GOT3 (cell line): ENCODE data around the gene TRMT61B.
A peak's percentile ranks its signal among the peaks of the same experiment; 100 is the strongest.

Experiments used
- DNase-seq: peaks from one replicate; lab custom pipeline; 2025; ENCODE audit warnings: mixed read lengths; lab: John Stamatoyannopoulos, UW

TRMT61B gene

GRCh38 chr2:28855977-28856376 is 14.1 kb downstream of the TRMT61B start:
- no peak for DNase-seq

DNA sequence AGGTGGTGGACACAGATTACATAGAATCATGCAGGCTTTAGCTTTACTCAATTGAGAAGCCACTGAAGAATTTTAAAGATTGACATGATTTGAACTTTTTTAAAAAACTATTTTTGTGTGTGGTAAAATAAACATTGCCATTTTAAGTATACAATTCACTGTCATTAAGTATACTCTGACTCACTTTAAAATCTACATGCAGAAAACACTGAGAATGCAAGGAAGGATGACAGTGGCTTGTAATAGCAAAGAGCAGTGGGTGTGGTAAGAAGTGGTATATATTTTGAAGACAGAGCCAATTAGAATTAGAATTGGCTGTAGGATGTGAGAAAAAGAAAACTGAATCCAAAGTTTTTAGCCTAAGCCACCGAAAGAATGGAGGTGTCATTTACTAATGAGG is 14.9 kb downstream of the TRMT61B start:
- DNase-seq = no peak

DNA sequence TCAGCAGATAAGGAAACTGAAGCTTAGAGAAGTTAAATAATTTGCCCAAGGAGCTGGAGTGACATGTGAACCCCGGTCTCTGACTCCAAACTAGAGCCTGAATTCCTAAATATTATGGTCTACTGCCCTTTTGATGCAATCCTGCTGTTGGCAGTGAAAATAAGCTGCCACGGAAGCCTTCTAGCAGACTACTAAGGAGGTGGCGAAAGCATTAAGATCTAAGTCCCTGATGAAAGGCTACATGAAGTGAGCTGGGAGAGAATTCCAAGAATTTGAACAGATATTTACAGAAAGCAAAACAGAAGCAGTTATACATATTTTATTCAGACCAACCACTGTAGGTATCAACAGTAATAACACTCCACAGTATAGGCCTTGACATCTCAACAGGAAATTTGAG is 28.1 kb downstream of the TRMT61B start:
- DNase-seq = no peak

DNA sequence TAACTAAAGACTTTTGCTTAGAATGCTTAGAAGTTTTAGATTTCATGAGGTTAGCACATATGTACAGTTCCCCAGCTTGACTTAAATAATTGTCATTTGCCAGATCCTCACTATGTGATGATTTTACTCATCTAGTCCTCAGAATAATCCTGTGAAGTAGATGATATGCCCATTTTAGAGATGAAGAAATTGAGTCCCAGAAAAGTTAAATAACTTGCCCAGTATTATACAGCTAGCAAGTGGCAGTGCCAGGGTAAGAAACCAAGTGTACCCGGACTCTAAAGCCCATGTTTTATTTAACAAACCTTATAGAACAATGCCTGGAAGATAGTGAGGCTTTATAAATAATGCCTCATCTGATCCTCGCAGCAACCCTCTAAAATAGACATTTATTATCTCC is 31.1 kb downstream of the TRMT61B start:
- DNase-seq = no peak

DNA sequence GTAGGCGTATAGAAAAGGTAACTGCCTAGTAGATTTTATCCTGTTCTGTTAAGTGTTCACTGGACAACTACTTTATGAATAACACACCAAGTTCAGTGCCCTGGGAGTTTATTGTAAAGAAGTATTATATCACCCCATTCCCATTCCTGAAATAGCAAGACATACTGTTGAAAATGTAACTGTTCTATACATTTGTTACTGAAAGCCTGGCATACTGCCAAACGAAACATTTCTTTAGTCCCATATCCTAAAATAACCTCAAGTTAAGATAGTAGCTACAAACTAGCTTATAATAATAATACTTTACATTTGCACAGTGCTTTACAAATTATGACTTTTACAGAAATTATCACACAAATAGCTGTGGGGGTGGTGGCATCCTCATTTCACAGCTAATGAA is 34.3 kb downstream of the TRMT61B start:
- no peak for DNase-seq

DNA sequence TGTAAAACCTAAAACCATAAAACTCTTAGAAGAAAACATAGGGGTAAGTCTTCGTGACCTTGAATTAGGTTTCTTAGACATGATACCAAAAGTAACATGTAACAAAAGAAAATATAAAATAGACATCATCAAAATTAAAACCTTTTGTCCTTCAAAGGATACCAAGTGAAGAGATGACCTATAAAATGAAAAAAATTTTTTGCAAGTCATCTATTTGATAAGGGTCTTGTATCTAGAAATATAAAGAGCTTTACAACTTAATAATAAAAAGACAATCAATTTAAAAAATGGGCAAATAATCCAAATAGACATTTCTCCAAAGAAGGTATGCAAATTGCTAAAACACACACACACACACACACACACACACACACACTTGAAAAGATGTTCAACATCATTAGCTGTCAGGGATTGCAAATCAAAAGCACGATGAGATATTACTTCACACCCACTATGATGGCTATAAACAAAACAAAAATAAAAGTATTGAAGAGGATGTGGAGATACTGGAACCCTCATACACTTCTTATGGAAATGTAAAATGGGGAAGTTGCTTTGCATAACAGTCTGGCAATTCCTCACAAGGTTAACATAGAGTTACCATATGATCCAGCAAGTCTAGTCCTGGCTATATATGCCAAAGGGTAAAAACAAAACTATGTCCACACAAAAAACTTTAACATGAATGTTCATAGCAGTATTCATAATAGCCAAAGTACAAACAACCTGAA is 36.2 kb downstream of the TRMT61B start:
- no peak for DNase-seq

DNA sequence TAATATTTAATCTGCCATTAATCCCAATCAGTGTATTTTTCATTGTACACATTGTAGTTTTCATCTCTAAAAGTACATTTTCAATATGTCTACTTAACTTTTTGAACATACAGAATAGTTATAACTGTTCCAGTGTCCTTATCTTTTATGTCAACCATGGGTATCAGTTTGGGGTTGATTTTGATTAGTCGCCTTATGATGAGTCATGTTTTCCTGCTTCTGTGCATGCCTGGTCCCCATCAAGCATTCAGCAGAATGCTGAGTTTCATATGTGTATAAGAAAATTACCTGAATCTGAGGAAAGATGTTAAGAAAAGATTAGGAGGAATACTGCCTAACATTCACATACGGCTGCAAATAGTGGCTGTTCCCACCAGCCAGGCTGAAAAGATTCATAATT is 41.7 kb downstream of the TRMT61B start:
- no peak for DNase-seq

GRCh38 chr2:28824870-28825269 is 45.2 kb downstream of the TRMT61B start:
- DNase-seq = no peak

DNA sequence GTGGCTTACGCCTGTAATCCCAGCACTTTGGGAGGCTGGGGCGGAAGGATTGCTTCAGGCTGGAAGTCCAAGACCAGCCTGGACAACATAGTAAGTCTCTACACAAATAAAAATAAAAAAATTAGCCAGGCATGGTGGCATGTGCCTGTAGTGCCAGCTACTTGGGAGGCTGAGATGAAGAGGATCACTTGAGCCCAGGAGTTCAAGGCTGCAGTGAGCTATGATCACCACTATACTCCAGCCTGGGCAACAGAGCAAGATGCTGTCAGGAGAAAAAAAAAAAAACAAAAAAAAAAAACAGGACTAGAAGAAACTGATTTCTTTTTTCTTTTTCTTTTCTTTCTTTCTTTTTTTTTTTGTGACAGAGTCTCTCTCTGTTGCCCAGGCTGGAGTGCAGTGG is 45.9 kb downstream of the TRMT61B start:
- no peak for DNase-seq

- no peak for DNase-seq
These were observed 48.1 kb downstream of the TRMT61B start for GRCh38 chr2:28822036-28822435.

- no peak for DNase-seq
These were observed 48.7 kb downstream of the TRMT61B start for GRCh38 chr2:28821295-28821958.

- no peak for DNase-seq
These were observed 52.1 kb downstream of the TRMT61B start for GRCh38 chr2:28818053-28818452.

- peak; percentile 21 for DNase-seq
These were observed 59.5 kb downstream of the TRMT61B start, which contains the start of gene SPDYA for GRCh38 chr2:28810384-28811285. Gene SPDYA, plus strand, starts transcription at chr2:28810834. Its CDS starts 5,181 bp downstream, at chr2:28816015.

DNA sequence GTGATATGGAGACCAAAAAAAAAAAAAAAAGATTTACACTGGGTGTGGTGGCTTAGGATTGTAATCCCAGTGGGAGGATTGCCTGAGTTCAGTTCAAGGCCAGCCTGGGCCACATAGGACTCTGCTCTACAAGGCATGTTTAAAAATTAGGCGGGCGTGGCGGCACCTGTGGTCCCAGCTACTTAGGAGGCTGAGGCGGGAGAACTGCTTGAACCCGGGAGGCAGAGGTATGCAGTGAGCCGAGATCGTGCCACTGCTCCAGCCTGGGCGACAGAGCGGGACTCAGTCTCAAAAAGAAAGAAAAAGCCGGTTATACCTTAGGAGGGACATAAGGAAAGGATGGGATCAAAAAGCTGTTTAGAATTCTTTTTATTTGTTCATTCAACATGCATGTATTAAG is 60.2 kb downstream of the TRMT61B start:
- no peak for DNase-seq

DNA sequence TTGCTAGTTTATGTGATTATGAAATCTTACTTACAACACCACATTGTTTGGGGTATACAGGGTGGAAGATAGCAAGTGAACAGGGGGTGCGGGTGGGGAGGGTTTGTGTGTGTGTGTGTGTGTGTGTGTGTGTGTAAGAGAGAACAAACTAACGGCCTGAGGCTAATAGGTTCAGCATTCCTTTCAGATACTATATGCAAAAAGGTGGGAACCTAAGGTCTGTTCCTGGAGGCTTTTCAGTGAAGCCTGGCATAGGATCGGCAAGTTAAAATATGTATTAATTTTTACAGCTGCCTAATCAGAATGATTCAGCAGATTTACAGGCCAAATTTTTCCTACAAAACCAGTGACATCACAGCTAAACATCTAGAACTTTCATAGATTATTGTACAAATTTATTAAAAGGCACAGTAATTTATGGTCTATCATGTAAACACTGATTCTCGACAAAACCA is 67.1 kb downstream of the TRMT61B start:
- no peak for DNase-seq

GRCh38 chr2:28801726-28802125 is 68.4 kb downstream of the TRMT61B start:
- DNase-seq = no peak
